ENCODE results near the gene CDS2. TPM values are rescaled to one million over a fixed set of nuclear protein-coding genes. Genes with fewer than 3 reads are reported as not detected.

The CDS2 gene
- total RNA-seq, 1 experiment from 2014 or later = 49.1 TPM

DNA sequence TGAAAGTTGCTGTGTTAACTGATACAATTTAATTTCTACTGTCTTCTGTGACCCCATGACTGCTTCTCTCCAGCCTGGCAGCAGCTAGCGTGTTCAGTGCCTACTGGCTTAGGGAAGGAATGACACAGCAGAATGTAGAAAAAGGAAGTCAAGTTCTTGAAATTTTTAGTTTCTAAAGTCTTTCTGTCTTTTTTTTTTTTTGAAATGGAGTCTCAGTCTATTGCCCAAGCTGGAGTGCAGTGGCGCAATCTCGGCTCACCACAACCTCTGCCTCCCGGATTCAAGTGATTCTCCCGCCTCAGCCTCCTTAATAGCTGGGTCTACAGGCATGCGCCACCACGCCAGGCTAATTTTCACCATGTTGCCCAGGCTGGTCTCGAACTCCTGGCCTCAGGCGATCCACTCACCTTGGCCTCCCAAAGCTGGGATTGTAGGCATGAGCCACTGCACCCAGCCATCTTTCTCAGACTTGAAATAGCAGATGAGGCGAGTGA, 46.4 kb upstream of the CDS2 start:
- ChIA-PET CTCF (interaction anchor here (1.0 kb wide), 1 partner anchor 340 kb away, joined by 4 read pairs; no protein-coding TSS in a partner anchor), POLR2A (no interaction called here)
- H3K27ac Mint-ChIP-seq = no peak overlapping the region
- no peaks in the 10 kb centered on the region for H3K9me3 Mint-ChIP-seq
- H3K4me1 Mint-ChIP-seq = 0 out of 2 replicates have a peak, but pooled peaks cover 6% of the 10 kb centered on the region
- no peaks in the 10 kb centered on the region for H3K36me3 Mint-ChIP-seq
- no peak for DNase-seq (ENCODE audit: low spot score)
- no peak overlapping the region for H3K4me3 Mint-ChIP-seq
- TF ChIP-seq PRRX2 (CRISPR knock-in tag; IDR thresholded peaks at IDR 0.05) (no peak), RELA (CRISPR knock-in tag; IDR thresholded peaks at IDR 0.05; ENCODE audit: borderline replicate concordance) (no peak), SMAD3 (CRISPR knock-in tag; IDR thresholded peaks at IDR 0.05; ENCODE audit: borderline replicate concordance) (no peak), TP53 (CRISPR knock-in tag; IDR thresholded peaks at IDR 0.05) (no peak), NR3C1 (CRISPR knock-in tag; conservative IDR thresholded peaks at IDR 0.05; ENCODE audit: low read depth) (no peak), JUN (CRISPR knock-in tag; IDR thresholded peaks at IDR 0.05) (no peak), CREM (CRISPR knock-in tag; IDR thresholded peaks at IDR 0.05) (no peak), ZNF317 (CRISPR knock-in tag; IDR thresholded peaks at IDR 0.05; ENCODE audit: borderline replicate concordance, low read depth) (no peak), RORB (CRISPR knock-in tag; IDR thresholded peaks at IDR 0.05) (no peak), FOXP1 (CRISPR knock-in tag; IDR thresholded peaks at IDR 0.05; ENCODE audit: borderline replicate concordance) (no peak), ETV6 (CRISPR knock-in tag; IDR thresholded peaks at IDR 0.05) (no peak), NR2C2 (CRISPR knock-in tag; IDR thresholded peaks at IDR 0.05) (no peak)
- TF ChIP-seq, protein P1, sequence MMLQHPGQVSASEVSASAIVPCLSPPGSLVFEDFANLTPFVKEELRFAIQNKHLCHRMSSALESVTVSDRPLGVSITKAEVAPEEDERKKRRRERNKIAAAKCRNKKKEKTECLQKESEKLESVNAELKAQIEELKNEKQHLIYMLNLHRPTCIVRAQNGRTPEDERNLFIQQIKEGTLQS (CRISPR knock-in tag; conservative IDR thresholded peaks at IDR 0.05) = no peak
- TF ChIP-seq, protein P2, sequence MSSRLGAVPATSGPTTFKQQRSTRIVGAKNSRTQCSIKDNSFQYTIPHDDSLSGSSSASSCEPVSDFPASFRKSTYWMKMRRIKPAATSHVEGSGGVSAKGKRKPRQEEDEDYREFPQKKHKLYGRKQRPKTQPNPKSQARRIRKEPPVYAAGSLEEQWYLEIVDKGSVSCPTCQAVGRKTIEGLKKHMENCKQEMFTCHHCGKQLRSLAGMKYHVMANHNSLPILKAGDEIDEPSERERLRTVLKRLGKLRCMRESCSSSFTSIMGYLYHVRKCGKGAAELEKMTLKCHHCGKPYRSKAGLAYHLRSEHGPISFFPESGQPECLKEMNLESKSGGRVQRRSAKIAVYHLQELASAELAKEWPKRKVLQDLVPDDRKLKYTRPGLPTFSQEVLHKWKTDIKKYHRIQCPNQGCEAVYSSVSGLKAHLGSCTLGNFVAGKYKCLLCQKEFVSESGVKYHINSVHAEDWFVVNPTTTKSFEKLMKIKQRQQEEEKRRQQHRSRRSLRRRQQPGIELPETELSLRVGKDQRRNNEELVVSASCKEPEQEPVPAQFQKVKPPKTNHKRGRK (CRISPR knock-in tag; IDR thresholded peaks at IDR 0.05; ENCODE audit: borderline replicate concordance) = no peak
- TF ChIP-seq, protein P3, sequence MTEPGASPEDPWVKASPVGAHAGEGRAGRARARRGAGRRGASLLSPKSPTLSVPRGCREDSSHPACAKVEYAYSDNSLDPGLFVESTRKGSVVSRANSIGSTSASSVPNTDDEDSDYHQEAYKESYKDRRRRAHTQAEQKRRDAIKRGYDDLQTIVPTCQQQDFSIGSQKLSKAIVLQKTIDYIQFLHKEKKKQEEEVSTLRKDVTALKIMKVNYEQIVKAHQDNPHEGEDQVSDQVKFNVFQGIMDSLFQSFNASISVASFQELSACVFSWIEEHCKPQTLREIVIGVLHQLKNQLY (CRISPR knock-in tag; IDR thresholded peaks at IDR 0.05) = no peak
- TF ChIP-seq, protein P4, sequence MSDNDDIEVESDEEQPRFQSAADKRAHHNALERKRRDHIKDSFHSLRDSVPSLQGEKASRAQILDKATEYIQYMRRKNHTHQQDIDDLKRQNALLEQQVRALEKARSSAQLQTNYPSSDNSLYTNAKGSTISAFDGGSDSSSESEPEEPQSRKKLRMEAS (CRISPR knock-in tag; IDR thresholded peaks at IDR 0.05) = no peak
- TF ChIP-seq, protein P5, sequence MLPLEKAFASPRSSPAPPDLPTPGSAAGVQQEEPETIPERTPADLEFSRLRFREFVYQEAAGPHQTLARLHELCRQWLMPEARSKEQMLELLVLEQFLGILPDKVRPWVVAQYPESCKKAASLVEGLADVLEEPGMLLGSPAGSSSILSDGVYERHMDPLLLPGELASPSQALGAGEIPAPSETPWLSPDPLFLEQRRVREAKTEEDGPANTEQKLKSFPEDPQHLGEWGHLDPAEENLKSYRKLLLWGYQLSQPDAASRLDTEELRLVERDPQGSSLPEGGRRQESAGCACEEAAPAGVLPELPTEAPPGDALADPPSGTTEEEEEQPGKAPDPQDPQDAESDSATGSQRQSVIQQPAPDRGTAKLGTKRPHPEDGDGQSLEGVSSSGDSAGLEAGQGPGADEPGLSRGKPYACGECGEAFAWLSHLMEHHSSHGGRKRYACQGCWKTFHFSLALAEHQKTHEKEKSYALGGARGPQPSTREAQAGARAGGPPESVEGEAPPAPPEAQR (CRISPR knock-in tag; IDR thresholded peaks at IDR 0.05) = no peak
- TF ChIP-seq, protein P6, sequence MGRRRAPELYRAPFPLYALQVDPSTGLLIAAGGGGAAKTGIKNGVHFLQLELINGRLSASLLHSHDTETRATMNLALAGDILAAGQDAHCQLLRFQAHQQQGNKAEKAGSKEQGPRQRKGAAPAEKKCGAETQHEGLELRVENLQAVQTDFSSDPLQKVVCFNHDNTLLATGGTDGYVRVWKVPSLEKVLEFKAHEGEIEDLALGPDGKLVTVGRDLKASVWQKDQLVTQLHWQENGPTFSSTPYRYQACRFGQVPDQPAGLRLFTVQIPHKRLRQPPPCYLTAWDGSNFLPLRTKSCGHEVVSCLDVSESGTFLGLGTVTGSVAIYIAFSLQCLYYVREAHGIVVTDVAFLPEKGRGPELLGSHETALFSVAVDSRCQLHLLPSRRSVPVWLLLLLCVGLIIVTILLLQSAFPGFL (CRISPR knock-in tag; IDR thresholded peaks at IDR 0.05; ENCODE audit: borderline replicate concordance) = no peak
- TF ChIP-seq, protein P7, sequence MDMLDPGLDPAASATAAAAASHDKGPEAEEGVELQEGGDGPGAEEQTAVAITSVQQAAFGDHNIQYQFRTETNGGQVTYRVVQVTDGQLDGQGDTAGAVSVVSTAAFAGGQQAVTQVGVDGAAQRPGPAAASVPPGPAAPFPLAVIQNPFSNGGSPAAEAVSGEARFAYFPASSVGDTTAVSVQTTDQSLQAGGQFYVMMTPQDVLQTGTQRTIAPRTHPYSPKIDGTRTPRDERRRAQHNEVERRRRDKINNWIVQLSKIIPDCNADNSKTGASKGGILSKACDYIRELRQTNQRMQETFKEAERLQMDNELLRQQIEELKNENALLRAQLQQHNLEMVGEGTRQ (CRISPR knock-in tag; IDR thresholded peaks at IDR 0.05) = no peak
- no peak for ATAC-seq
- H3K27me3 Mint-ChIP-seq (ENCODE audit: low read depth) = no peaks in the 10 kb centered on the region

DNA sequence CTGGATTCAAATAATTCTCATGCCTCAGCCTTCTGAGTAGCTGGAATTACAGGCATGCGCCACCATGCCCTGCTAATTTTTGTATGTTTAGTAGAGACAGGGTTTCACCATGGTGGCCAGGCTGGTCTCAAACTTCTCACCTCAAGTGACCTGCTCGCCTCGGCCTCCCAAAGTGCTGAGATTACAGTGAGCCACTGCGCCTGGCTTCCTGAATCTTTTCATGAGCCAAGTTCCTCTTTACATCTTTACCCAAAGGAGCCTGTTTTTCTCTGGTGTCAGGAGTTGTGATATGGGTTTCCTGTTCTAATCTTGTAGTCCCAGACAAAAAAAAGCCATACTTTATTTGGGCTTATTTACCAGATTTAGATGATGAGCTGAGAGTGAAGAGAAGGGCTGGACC, 41.4 kb upstream of the CDS2 start:
- Mint-ChIP-seq H3K4me1 (0 out of 2 replicates have a peak, but pooled peaks cover 8% of the 10 kb centered on the region), H3K36me3 (no peaks in the 10 kb centered on the region), H3K27ac (0 out of 2 replicates have a peak overlapping the region, but pooled peaks have one; percentile 34), H3K4me3 (no peak overlapping the region), H3K9me3 (no peaks in the 10 kb centered on the region), H3K27me3 (ENCODE audit: low read depth) (no peaks in the 10 kb centered on the region)
- CTCF ChIA-PET = no interaction called here
- POLR2A ChIA-PET = interaction anchor here (0.8 kb wide), 1 partner anchor 115 kb away, joined by 3 read pairs; no protein-coding TSS in a partner anchor
- DNase-seq (ENCODE audit: low spot score) = no peak
- ATAC-seq = no peak
- TF ChIP-seq, protein P8, sequence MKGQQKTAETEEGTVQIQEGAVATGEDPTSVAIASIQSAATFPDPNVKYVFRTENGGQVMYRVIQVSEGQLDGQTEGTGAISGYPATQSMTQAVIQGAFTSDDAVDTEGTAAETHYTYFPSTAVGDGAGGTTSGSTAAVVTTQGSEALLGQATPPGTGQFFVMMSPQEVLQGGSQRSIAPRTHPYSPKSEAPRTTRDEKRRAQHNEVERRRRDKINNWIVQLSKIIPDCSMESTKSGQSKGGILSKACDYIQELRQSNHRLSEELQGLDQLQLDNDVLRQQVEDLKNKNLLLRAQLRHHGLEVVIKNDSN (CRISPR knock-in tag; IDR thresholded peaks at IDR 0.05) = no peak
- TF ChIP-seq PRRX2 (CRISPR knock-in tag; IDR thresholded peaks at IDR 0.05) = no peak
- no peak for TF ChIP-seq OVOL2 (CRISPR knock-in tag; IDR thresholded peaks at IDR 0.05; ENCODE audit: borderline replicate concordance)
- TF ChIP-seq RELA (CRISPR knock-in tag; IDR thresholded peaks at IDR 0.05; ENCODE audit: borderline replicate concordance) = no peak
- TF ChIP-seq GTF2I (CRISPR knock-in tag; conservative IDR thresholded peaks at IDR 0.05) = no peak
- TF ChIP-seq, protein P3 (CRISPR knock-in tag; IDR thresholded peaks at IDR 0.05) = no peak
- TF ChIP-seq, protein P9, sequence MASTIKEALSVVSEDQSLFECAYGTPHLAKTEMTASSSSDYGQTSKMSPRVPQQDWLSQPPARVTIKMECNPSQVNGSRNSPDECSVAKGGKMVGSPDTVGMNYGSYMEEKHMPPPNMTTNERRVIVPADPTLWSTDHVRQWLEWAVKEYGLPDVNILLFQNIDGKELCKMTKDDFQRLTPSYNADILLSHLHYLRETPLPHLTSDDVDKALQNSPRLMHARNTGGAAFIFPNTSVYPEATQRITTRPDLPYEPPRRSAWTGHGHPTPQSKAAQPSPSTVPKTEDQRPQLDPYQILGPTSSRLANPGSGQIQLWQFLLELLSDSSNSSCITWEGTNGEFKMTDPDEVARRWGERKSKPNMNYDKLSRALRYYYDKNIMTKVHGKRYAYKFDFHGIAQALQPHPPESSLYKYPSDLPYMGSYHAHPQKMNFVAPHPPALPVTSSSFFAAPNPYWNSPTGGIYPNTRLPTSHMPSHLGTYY (CRISPR knock-in tag; IDR thresholded peaks at IDR 0.05) = no peak
- TF ChIP-seq TEAD1 (CRISPR knock-in tag; IDR thresholded peaks at IDR 0.05) = no peak
